Panc1 (cell line): Measurements from ENCODE around the gene HMGN5. TPM values are rescaled to one million over a fixed set of nuclear protein-coding genes. Genes with fewer than 3 reads are reported as not detected.

ENCODE experiments used
- ATAC-seq: fragments of 200-7000 bp; cut with Tn5 transposase; 2 replicates; pipeline ENCODE4 v1.9.1; 2020; ENCODE audit warnings: mild to moderate bottlenecking, moderate library complexity
- BruUV-seq: library from RNA; stranded (reverse); fragments of 400-500 nt; replicated peaks from 2 replicates; lab custom pipeline; 2021; lab: Mats Ljungman, UMichigan
- CTCF ChIA-PET: fragments of 300-600 bp; sonication (Branson Sonifier 250); formaldehyde crosslinking; loops from one replicate; lab custom pipeline; 2022; ENCODE audit warnings: antibody characterized with exemption; lab: Charles Lee
- POLR2A ChIA-PET: fragments of 300-600 bp; sonication (Branson Sonifier 250); formaldehyde crosslinking; loops from one replicate; lab custom pipeline; 2022; ENCODE audit warnings: antibody characterized with exemption; lab: Charles Lee
- DNase-seq: peaks from one replicate; pipeline ENCODE4 v3.0.0-alpha.2; 2010; ENCODE audit warnings: low read depth, low spot score
- H3K27ac ChIP-seq: 2 replicates; pipeline ENCODE4 v1.5.1; 2011; ENCODE audit warnings: mild to moderate bottlenecking, low read length, inconsistent platforms
- H3K27me3 ChIP-seq: fragments of 200-500 bp; sonication (Bioruptor generic); 2 replicates; pipeline ENCODE4 v1.6.0; 2014; ENCODE audit warnings: low read length, inconsistent platforms; ENCODE audit not compliant: control insufficient read depth, insufficient read depth
- H3K36me3 ChIP-seq: fragments of 200-500 bp; sonication (Bioruptor generic); 2 replicates; pipeline ENCODE4 v1.5.1; 2014; ENCODE audit warnings: inconsistent platforms, mild to moderate bottlenecking, low read length, moderate library complexity; ENCODE audit not compliant: control insufficient read depth, insufficient read depth
- H3K4me1 ChIP-seq: 2 replicates; pipeline ENCODE4 v1.5.1; 2011; ENCODE audit warnings: inconsistent platforms, mild to moderate bottlenecking, low read length, moderate library complexity; ENCODE audit not compliant: control insufficient read depth, insufficient read depth
- H3K4me3 ChIP-seq, 2 experiments: 2 replicates each; pipeline ENCODE4 v1.5.1; 2011 to 2012; ENCODE audit warnings: low read depth in 2 of 2, low read length in 2 of 2, mild to moderate bottlenecking in 2 of 2, inconsistent platforms in 1 of 2, moderate library complexity in 1 of 2
- H3K9me3 ChIP-seq: fragments of 200-500 bp; sonication (Bioruptor generic); 2 replicates; pipeline ENCODE4 v1.5.1; 2014; ENCODE audit warnings: low read depth, mild to moderate bottlenecking, inconsistent platforms, low read length, moderate library complexity; ENCODE audit not compliant: control insufficient read depth, insufficient read depth
- CTCF ChIP-seq: fragments of 450-650 bp; IDR thresholded peaks from 2 replicates; pipeline ENCODE4 v1.5.1; 2017; ENCODE audit warnings: mild to moderate bottlenecking
- POLR2AphosphoS5 ChIP-seq: IDR thresholded peaks from 2 replicates; pipeline ENCODE4 v1.6.1; 2012; ENCODE audit warnings: mild to moderate bottlenecking, low read depth, low read length, moderate library complexity
- SIN3A ChIP-seq: IDR thresholded peaks from 2 replicates; pipeline ENCODE4 v1.6.1; 2012; ENCODE audit warnings: low read depth, mild to moderate bottlenecking, low read length, moderate library complexity, borderline replicate concordance; ENCODE audit not compliant: insufficient read depth
- TCF7L2 ChIP-seq: IDR thresholded peaks from 2 replicates; pipeline ENCODE4 v1.6.1; 2011; ENCODE audit warnings: mild to moderate bottlenecking, low read depth, low read length, inconsistent platforms
- in situ Hi-C: cut with HindIII; loops from 2 replicates; pipeline ENCODE4 v1.10.0; 2016; ENCODE audit warnings: low sequenced_read_pairs, low pct_unique_long_range_greater_than_20kb
- intact Hi-C: fragments of 100-400 bp; cut with micrococcal nuclease; formaldehyde crosslinking; loops from one replicate; pipeline ENCODE4 v1.10.0; 2022; ENCODE audit not compliant: unreplicated experiment
- total RNA-seq: library from RNA; stranded (reverse); gene quantifications from one replicate; pipeline ENCODE4 v1.2.1, GENCODE V29; 2021; ENCODE audit not compliant: unreplicated experiment
- TF ChIP-seq, protein P1 (sequence below), 2 experiments: IDR thresholded peaks; 2 replicates each; pipeline ENCODE4 v1.6.1; 2011 to 2012; ENCODE audit warnings: low read depth in 2 of 2, control low read depth in 1 of 2, low read length in 1 of 2, mild to moderate bottlenecking in 1 of 2, moderate library complexity in 1 of 2; ENCODE audit not compliant: insufficient read depth in 1 of 2

HMGN5 gene
- total RNA-seq, 1 experiment from 2014 or later, result 1.5 TPM

DNA sequence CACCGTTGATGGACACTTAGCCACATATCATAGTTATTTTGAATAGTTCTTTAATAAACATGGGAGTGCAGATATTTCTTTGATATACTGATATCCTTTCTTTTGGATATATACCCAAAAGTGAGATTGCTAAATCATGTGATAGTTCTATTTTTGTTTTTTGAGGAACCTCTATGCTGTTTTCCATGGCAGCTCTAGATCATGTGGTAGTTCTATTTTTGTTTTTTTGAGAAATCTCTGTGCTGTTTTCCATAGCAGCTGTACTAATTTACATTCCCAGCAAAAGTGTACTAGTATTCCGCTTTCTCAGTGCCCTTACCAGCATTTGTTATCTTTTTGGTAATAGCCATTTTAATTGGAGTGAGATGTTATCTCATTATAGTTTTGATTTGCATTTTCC lies 3.8 kb upstream of the HMGN5 start:
- ChIA-PET CTCF (no interaction called here), POLR2A (no interaction called here)
- peaks cover 2% of the 10 kb centered on the region; the same call in 1 of the 2 replicates for H3K4me1 ChIP-seq
- intact Hi-C loops, result no loop called here
- DNase-seq (no peak), ATAC-seq (no peak)
- H3K27me3 ChIP-seq, result no peaks in the 10 kb centered on the region
- H3K27ac ChIP-seq, result no peak overlapping the region
- H3K4me3 ChIP-seq, result no peak overlapping the region
- no TSS peak for BruUV-seq
- in situ Hi-C loops, result no loop called here
- no peaks in the 10 kb centered on the region for H3K9me3 ChIP-seq
- H3K36me3 ChIP-seq, result no peaks in the 10 kb centered on the region
- TF ChIP-seq, protein P1, sequence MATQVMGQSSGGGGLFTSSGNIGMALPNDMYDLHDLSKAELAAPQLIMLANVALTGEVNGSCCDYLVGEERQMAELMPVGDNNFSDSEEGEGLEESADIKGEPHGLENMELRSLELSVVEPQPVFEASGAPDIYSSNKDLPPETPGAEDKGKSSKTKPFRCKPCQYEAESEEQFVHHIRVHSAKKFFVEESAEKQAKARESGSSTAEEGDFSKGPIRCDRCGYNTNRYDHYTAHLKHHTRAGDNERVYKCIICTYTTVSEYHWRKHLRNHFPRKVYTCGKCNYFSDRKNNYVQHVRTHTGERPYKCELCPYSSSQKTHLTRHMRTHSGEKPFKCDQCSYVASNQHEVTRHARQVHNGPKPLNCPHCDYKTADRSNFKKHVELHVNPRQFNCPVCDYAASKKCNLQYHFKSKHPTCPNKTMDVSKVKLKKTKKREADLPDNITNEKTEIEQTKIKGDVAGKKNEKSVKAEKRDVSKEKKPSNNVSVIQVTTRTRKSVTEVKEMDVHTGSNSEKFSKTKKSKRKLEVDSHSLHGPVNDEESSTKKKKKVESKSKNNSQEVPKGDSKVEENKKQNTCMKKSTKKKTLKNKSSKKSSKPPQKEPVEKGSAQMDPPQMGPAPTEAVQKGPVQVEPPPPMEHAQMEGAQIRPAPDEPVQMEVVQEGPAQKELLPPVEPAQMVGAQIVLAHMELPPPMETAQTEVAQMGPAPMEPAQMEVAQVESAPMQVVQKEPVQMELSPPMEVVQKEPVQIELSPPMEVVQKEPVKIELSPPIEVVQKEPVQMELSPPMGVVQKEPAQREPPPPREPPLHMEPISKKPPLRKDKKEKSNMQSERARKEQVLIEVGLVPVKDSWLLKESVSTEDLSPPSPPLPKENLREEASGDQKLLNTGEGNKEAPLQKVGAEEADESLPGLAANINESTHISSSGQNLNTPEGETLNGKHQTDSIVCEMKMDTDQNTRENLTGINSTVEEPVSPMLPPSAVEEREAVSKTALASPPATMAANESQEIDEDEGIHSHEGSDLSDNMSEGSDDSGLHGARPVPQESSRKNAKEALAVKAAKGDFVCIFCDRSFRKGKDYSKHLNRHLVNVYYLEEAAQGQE (IDR thresholded peaks at IDR 0.05; ENCODE audit: insufficient read depth in 1 of 2, low read depth in 2 of 2, low read length in 1 of 2), result no peak
- TF ChIP-seq CTCF (no peak), POLR2AphosphoS5 (no peak), TCF7L2 (no peak), SIN3A (no peak)

GRCh38 chrX:81202943-81203342 lies 1.2 kb upstream of the HMGN5 start:
- H3K4me1 ChIP-seq, result peaks cover 2% of the 10 kb centered on the region; the same call in 1 of the 2 replicates
- TF ChIP-seq, protein P1 (IDR thresholded peaks at IDR 0.05; ENCODE audit: insufficient read depth in 1 of 2, low read depth in 2 of 2, low read length in 1 of 2), result no peak
- no peak for TF ChIP-seq SIN3A
- TF ChIP-seq POLR2AphosphoS5, result no peak
- TF ChIP-seq CTCF, result no peak
- TF ChIP-seq TCF7L2, result no peak
- DNase-seq (no peak), ATAC-seq (no peak; the same call in 1 of the 2 replicates)
- H3K9me3 ChIP-seq, result no peaks in the 10 kb centered on the region
- in situ Hi-C loops, result no loop called here
- BruUV-seq, result no TSS peak
- intact Hi-C loops, result no loop called here
- peak overlapping the region; percentile 77 to 85 for H3K4me3 ChIP-seq
- peak overlapping the region; percentile 96 for H3K27ac ChIP-seq
- H3K36me3 ChIP-seq, result no peaks in the 10 kb centered on the region
- ChIA-PET CTCF (interaction anchor here (0.6 kb wide), 1 partner anchor 82 kb away, joined by 3 read pairs; no protein-coding TSS in a partner anchor), POLR2A (no interaction called here)
- H3K27me3 ChIP-seq, result no peaks in the 10 kb centered on the region
